ENCODE measurements around the gene HSD17B14. TPM values are rescaled to one million over a fixed set of nuclear protein-coding genes. Genes with fewer than 3 reads are reported as not detected.
A peak's percentile ranks its signal among the peaks of the same experiment; 100 is the strongest.
"Not testable (repeated sequence)": the region's sequence is repeated elsewhere in the genome, so short reads cannot be mapped to it uniquely, and the experiment has no call there.

Gene HSD17B14
- total and polyA plus RNA-seq, 2 experiments from 2014 or later, result 31.7 to 43.1 TPM

GRCh38 chr19:48852292-48852691 lies 16.0 kb upstream of the HSD17B14 start:
- TF ChIP-seq CTCF (IDR thresholded peaks at IDR 0.05; ENCODE audit: low read depth, low read length), result no peak
- no peak overlapping the region for H3K4me3 ChIP-seq
- DNase-seq (ENCODE audit: low read depth in 1 of 2, low spot score in 1 of 2), result no peak
- H3K4me1 ChIP-seq (ENCODE audit: low read depth), result no peaks in the 10 kb centered on the region
- no peaks in the 10 kb centered on the region for H3K36me3 ChIP-seq
- no peaks in the 10 kb centered on the region for H3K27me3 ChIP-seq
- no peak overlapping the region for H3K27ac ChIP-seq
- no peaks in the 10 kb centered on the region for H3K9me3 ChIP-seq (ENCODE audit: low read depth)

- H3K36me3 ChIP-seq; H3K4me3 ChIP-seq; H3K27ac ChIP-seq; DNase-seq (ENCODE audit: low read depth in 1 of 2, low spot score in 1 of 2); H3K4me1 ChIP-seq (ENCODE audit: low read depth); H3K27me3 ChIP-seq; H3K9me3 ChIP-seq (ENCODE audit: low read depth): not testable (repeated sequence)
Observed at GRCh38 chr19:48846659-48847058, 10.4 kb upstream of the HSD17B14 start.

- no peaks in the 10 kb centered on the region for H3K9me3 ChIP-seq (ENCODE audit: low read depth)
- H3K27ac ChIP-seq, result no peak overlapping the region
- no peak overlapping the region for H3K4me3 ChIP-seq
- TF ChIP-seq CTCF (IDR thresholded peaks at IDR 0.05; ENCODE audit: low read depth, low read length), result no peak
- DNase-seq (ENCODE audit: low read depth in 1 of 2, low spot score in 1 of 2), result no peak
- H3K4me1 ChIP-seq (ENCODE audit: low read depth), result no peaks in the 10 kb centered on the region
- no peaks in the 10 kb centered on the region for H3K27me3 ChIP-seq
- no peaks in the 10 kb centered on the region for H3K36me3 ChIP-seq
Observed at GRCh38 chr19:48845384-48845783, 9.1 kb upstream of the HSD17B14 start.

- Histone ChIP-seq H3K27ac (no peak overlapping the region), H3K36me3 (no peaks in the 10 kb centered on the region), H3K9me3 (ENCODE audit: low read depth) (no peaks in the 10 kb centered on the region), H3K27me3 (no peaks in the 10 kb centered on the region), H3K4me3 (no peak overlapping the region), H3K4me1 (ENCODE audit: low read depth) (no peaks in the 10 kb centered on the region)
- peak in 1 of 2 donors; percentile 43 for DNase-seq (ENCODE audit: low read depth in 1 of 2, low spot score in 1 of 2)
- no peak for TF ChIP-seq CTCF (IDR thresholded peaks at IDR 0.05; ENCODE audit: low read depth, low read length)
Observed at GRCh38 chr19:48844472-48844871, 8.2 kb upstream of the HSD17B14 start.

GRCh38 chr19:48842789-48843162 lies 6.5 kb upstream of the HSD17B14 start:
- H3K4me1 ChIP-seq (ENCODE audit: low read depth), result no peaks in the 10 kb centered on the region
- H3K4me3 ChIP-seq, result no peak overlapping the region
- H3K27ac ChIP-seq, result no peak overlapping the region
- H3K27me3 ChIP-seq, result no peaks in the 10 kb centered on the region
- peak; percentile 65 to 69 for DNase-seq (ENCODE audit: low read depth in 1 of 2, low spot score in 1 of 2)
- no peaks in the 10 kb centered on the region for H3K9me3 ChIP-seq (ENCODE audit: low read depth)
- H3K36me3 ChIP-seq, result no peaks in the 10 kb centered on the region
- peak; percentile 82 for TF ChIP-seq CTCF (IDR thresholded peaks at IDR 0.05; ENCODE audit: low read depth, low read length)

- Histone ChIP-seq H3K36me3 (no peaks in the 10 kb centered on the region), H3K27me3 (no peaks in the 10 kb centered on the region), H3K4me3 (no peak overlapping the region), H3K27ac (no peak overlapping the region), H3K9me3 (ENCODE audit: low read depth) (no peaks in the 10 kb centered on the region), H3K4me1 (ENCODE audit: low read depth) (no peaks in the 10 kb centered on the region)
- TF ChIP-seq CTCF (IDR thresholded peaks at IDR 0.05; ENCODE audit: low read depth, low read length), result no peak
- DNase-seq (ENCODE audit: low read depth in 1 of 2, low spot score in 1 of 2), result no peak
Observed at GRCh38 chr19:48841571-48841970, 5.3 kb upstream of the HSD17B14 start.
